GM12872 (cell line): ENCODE results near the gene COG3.

ENCODE experiments used
- CTCF ChIP-seq: IDR thresholded peaks from 3 replicates; pipeline ENCODE4 v1.5.1; 2011; ENCODE audit warnings: low read depth, mild to moderate bottlenecking, low read length, moderate library complexity; ENCODE audit not compliant: insufficient read depth

COG3 gene

GRCh38 chr13:45439781-45440462, 24.8 kb upstream of the COG3 start:
- no peak for TF ChIP-seq CTCF

DNA sequence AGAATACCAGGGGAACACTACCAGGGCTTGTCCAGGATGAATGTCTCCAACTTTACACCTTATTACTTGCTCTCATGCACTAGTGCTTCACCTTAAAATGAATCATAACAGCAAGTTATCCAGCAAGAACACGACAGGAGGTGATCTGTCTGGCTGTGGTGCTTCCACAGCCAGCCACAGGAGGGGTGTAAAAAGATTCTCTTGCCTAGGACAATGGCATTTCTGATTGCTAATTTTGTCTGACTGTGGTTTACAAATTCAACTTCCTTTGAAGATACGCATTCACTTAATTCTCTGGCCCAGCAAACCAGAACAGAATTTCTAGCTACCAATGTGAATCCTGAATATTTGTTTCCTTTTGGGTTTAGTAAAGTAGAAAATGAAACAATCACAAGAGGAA, 23.1 kb upstream of the COG3 start:
- peak; percentile 42 for TF ChIP-seq CTCF

GRCh38 chr13:45445053-45445452, 19.7 kb upstream of the COG3 start:
- TF ChIP-seq CTCF: no peak

- TF ChIP-seq CTCF: no peak
Observed at GRCh38 chr13:45446181-45446580, 18.6 kb upstream of the COG3 start.

DNA sequence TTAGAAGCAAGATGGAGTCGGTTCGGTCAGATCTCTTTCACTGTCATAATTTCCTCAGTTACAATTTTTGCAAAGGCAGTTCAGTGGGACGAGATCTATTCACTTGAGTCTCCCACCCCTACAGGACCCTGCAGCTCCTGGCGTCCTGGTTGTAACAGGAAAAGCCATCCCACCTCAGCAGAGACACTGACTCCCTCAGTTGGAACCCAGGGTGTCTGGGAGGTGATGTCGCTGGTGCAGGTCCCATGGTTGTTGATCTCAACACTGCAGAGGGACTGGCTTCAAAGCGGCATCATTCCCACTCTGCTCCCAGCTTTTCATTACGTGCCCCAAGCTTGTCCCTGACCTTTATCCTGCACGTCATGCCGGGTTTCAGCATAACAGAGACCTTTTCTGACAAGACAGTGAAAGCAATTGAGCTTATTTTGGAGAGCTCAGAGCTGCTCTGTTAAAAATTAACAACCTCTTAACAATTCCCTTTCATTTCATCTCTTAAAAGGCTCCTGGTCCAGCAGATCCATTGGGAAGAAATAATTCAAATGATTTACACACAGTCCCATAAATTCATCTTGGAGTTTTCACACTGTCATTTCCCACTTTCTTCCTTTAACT, 17.6 kb upstream of the COG3 start:
- TF ChIP-seq CTCF: no peak

GRCh38 chr13:45448965-45449559, 15.7 kb upstream of the COG3 start:
- TF ChIP-seq CTCF: no peak

DNA sequence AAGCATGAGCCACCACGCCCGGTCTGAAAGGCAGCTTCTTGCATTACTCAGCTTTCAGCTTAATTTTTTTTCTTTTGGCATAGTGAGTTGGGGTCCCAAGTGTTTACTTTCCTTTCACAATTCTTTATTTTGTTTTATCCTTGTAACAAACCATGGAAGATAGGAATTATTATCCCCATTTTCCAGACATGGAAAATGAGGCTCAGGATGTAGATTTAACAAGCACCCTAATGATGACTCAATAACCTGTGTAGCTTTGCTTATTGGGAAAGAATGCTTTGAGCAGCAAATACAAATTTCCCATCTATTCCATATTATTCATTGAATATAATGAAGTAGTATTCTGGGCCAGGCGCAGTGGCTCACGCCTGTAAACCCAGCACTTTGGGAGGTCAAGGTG, 13.5 kb upstream of the COG3 start:
- no peak for TF ChIP-seq CTCF
